Measurements from ENCODE around the gene CCDC57.

Gene CCDC57

DNA sequence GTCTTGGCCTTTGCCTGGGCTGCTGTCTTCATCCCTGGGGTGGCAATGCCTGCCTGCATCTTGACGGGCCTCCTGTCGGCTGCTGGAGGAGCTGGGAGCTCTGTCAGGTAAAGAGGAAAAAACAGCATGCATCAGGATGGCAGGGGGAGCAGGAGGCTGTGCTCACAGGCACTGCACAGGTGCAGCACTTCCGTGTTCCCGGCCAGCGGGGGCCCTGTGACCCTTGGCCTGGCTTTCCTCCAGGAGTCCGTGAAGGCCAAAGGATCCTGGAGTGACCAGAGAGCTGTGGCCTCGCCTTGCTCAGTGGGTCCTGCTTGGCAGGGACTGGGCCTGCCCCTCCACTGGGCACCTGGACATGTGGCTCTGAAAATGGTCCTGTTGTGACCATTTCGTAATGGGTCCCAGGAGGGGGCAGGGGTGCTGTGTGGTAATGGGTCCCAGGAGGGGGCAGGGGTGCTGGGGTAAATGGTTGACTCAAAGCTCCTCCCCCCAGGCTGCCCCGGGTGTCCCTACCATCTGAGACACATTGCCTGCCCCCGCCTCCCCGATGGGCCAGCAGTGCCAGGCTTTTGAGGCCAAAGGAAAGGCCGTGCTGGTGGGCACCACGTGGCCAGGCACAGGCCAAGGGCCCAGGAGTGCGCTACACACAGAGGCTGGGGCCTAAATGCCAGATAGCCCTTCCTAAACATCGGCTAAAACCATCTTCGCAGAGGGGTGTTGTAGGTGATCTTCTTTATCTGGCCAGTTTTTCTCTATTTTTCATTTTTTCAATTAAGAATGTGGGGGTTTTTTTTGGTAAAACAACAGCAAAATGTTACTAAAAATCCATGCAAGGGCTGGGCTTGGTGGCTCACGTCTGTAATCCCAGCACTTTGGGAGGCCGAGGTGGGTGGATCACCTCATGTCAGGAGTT is 110.6 kb downstream of the CCDC57 start:
- DNase-seq: no peak

GRCh38 chr17:82101301-82101715 is 111.3 kb downstream of the CCDC57 start:
- DNase-seq: no peak

DNA sequence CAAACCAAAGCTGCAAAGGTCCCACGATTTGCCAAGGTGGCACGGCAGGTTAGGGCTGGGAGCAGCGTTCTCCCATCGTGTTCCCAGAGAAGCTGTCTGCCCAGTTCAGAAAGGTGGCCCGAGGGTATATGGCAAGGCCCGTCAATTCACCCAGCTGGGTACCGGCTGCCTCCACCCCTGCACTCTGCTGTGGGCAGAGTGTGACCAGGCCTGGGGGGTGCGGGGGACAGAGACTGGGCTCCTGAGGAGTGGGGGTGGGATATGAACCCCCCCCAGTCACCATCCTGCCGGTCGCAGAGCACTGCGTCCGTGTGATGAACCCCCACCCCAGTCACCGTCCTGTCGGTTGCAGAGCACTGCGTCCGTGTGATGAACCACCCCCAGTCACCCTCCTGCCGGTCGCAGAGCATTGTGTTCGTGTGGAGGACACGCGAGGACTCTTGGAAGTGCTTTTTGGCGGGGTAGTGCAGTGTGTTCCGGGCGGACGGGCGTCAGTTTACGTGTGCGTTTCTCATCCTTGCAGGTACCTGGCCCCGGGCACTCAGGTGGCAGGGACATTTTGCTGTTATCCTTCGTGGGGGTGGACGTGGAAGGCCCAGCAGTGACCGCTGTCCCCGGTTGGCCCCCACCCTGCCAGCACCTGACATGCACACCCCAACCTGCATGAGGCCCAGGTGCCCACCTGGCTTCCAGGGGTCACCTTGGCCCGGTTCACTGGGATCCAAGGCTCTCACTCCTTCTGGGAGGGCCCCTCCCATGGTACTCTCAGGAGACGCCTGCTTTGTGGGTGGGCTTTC is 111.9 kb downstream of the CCDC57 start:
- no peak for DNase-seq

DNA sequence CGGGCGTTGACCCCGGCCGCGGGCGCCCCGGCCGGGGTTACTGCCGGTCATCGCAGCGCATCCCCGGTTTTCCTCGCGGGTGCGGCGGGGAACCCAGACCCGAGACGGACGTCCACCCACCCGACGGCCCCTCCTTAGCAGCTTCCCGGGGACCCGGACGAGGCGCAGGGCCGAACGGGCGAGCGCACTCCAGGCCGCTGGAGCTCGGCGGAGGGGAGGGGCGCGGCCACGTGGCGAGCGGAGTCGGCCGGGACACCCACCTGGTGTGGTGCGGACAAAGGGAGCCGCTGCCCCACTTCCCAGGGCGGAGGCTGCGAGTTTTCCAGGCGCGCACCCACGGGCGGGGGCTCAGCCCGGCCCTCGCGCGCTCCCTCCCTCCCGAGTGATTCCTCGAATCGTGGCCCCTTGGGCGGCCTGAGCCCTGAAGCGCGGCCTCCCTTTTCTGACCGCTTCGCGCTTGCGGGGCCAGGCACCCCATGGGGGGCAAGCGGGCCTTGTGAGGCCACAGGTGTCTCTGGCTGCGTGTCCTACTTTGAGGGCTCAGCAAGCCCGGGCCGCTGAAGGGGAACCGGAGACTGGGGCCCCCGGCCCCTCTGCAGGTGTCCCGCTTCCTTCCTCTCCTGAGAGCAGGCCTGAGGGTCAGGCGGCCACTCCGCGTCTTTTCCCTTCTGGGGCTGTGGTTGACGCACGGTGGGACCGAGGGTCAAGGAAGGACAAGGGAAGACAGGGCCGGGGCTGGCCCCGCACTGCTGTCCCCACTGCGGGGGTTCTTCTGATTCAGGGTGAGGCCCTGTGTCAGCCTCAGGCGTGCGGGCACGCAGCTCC is 113.5 kb downstream of the CCDC57 start:
- DNase-seq: no peak

GRCh38 chr17:82098169-82098938 is 114.3 kb downstream of the CCDC57 start, which contains the start of gene FASN:
Gene FASN (minus strand): TSS chr17:82098236. CDS start chr17:82096445, 1,791 bp downstream.
- peak; percentile 95 for DNase-seq

DNA sequence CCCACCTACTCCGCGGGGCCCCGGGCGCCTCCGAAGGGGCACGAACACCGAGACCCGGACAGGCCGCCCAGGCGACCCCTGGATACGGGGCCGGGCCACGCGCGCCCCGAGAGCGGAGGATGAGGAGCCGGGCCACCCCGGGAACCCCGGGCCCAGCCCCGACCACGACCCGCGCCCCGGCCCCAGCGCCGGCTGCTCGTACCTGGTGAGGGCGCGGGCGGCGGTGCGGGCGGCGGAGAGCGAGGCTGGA is 114.8 kb downstream of the CCDC57 start:
- DNase-seq: no peak

DNA sequence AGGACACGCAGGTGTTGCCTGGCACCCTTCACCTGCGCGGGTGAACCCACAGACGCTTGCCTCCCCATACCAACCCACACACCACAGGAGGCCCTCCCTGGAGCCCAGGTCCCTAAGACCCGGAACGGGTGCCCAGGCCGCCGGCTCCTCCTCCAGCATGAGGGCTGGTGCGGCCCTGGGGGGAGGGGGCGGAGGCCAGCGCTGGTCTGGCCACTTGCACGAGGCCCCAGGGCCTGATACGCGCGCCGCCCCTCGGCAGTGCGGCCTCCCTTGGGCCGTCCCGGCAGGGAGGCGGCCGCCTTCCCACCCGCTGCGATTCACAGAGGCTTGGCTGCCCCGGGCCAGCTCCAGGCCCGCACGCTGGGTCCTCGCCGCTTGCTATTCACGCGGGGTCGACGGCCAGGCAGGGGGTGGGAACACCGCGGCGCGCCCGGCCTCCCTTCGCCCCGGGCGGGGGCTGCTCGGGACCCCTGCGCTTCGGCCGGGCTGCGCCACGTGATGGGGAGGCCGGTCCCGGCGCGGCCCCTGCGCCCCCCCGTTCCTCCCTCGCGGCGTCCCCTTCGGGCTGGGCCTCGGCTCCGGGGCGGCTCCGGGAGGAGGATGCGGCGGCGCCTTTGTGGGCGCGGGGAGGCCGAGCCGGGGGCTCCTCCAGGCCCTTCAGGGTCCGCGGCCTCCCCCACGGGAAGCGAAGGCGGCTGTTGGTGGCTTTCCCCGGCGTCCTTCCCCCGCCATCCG is 115.3 kb downstream of the CCDC57 start:
- peak; percentile 22 for DNase-seq

DNA sequence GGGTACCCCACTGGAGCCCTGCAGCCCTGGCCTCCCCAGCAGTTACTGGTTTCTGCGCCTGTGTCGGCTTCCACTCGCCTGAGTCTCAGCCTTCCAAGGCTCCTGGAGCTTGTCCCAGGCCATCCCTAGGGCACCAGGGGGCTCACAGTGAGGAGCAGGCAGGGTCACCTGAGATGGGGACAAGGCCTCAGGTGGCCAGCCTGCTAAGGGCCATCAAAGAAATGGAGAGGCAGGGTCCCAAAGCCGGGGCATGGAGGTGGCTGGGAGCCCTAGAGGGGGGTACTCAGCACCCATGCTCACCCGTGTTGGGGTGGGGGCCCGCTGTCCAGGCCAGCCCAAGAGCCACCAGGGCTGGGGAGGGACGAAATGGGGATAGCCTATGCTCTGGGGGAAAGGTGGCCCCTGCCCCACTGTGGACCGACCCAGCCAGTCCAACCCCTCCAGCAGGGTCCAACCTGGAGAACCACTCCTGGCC is 115.9 kb downstream of the CCDC57 start:
- DNase-seq: no peak

- no peak for DNase-seq
These were observed 116.6 kb downstream of the CCDC57 start for GRCh38 chr17:82095777-82096708.

GRCh38 chr17:82094931-82095776 is 117.5 kb downstream of the CCDC57 start:
- no peak for DNase-seq

- DNase-seq: no peak
These were observed 119.5 kb downstream of the CCDC57 start for GRCh38 chr17:82092995-82093751.

DNA sequence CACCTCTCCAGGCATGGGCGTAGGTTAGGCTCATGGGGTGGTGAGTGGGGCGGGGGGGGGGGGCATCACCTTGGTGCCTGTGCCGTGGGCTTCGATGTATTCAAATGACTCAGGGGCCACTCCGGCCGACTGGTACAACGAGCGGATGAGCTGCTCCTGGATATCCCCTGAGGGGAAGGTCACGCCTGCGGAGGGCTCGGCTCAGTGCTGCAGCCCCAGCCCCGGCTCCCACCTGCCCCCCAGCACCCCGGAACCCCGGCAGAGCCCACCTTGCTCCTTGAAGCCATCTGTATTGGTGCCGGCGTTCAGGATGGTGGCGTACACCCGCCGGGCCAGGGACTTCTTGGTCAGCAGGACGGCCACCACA is 120.0 kb downstream of the CCDC57 start:
- no peak for DNase-seq

DNA sequence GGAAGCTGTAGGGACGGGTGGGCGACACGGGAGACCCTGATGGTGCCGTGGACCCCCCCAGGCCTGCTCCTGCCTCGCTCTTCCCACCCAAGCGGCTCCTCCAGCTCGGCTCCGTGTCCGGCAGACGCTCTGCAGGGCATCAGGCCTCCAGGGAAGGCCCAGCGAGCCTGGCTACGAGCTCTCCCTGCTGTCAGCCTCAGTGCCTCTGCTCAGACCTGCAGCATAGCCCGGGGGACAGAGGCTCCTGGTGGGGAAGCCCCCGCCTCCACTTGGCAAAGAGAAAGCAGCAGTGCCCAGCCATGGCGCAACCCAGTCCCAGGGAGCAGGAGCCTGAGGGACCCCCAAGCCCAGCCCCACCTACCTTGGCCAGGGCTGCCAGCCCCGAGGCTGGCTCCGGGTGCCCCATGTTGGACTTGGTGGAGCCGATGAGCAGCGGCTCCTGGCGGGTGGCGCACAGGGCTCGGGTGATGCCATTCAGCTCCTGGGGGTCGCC is 120.5 kb downstream of the CCDC57 start:
- DNase-seq: no peak

DNA sequence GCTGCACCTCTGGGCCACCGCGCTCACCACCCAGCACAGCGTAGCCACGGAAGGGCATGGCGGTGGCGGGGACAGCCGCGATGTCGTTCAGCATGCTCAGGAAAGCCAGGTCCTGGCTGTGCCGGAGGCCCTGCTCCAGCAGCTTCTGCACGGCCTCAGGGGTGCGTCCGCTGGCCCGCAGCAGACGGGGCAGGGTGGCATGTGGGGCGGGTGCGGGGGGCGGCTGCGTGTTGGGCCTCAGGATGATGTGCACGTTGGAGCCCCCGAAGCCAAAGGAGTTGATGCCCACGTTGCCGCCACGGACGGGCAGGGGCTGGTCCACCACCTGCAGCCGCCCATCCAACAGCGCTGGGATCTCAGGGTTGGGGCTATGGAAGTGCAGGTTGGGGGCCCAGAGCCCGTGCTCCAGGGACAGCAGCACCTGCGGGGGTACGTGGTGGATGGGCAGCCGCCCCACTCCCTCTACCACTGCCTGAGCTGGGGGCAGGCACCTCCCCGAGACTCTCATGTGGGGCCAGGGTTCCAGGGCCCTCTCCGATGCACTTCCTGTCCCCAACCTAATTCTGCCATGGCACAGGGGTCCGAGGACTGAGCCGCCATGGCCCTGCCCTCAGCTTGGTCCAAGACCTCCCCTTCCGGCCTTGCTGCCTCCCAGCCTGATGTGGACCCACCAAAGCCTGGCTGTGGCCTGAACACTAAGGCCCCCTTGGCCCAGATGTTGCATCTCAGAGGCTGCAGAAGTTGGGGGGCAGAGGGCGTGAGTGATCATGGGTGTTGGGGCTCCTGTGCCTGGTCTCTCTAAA is 121.2 kb downstream of the CCDC57 start:
- DNase-seq: no peak

DNA sequence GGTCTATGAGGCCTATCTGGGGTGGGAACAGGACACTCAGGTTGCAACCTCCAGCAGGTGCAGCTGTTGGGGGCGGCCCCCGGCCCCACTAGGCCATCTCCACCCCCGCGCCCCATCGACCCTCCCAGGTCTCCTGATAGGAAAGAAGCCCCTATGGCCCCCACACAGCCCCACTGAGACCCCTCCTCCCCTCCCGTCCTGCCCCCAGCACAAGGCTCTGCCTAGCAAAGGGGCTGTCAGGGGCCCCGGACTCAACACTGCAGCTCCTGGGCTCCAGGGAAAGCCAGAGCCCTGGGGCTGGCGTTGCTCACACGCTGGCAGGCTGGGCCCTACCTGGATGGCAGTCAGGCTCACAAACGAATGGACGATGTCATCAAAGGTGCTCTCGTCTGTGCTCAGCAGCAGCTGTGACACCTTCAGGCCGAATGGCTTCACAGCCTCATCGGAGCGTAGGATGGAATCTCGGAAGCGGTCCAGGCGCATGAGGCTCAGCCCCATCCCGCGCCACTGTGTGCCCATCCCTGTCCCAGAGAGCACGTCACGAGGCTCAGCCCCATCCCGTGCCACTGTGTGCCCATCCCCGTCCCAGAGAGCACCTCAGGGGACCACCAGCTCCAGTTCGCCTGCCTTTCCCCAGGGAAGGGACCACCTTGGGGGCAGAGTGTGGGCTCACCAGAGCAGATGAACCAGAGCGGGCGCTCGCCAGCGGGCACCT is 121.9 kb downstream of the CCDC57 start:
- no peak for DNase-seq

DNA sequence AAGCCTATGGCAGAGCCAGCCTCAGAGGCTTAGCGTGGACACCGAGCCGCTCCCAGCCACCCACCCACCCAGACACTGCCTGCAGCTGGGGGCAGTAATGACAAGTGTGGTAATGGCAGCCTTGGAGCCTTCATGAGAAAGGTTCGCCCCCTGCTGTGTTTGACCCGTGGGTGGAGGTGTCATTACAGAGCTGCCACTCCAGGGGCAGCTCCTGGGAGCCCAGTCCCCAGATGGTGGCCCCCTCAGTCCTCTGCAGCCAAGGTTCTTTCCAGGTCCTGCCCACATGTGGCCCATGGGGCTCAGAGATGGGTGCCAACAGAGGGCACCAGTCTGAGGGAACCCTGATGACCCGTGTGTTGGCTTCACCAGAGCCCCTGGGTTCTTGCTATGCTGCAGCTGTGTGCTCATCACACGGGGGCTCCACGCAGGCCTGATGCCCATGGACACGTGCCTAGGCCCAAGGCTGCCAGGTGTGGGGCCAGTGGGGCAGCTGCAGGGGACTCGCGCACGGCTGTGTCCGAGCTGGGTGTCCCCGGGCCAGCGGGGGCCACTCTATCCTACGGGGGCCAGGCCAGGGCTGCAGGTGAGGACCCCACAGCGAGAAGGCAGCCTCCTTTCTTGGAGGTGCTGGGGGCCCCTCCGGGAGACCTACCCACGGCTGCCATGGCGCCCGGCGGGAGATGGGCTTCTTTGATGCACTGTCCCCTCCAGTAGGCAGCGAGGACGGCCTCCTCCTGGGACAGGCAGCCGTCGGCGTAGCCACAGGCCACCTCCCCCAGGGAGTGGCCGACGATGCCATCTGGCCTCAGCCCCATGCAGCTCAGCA is 122.7 kb downstream of the CCDC57 start:
- no peak for DNase-seq
